HG03460 (cell line): ENCODE results near the gene CSDE1.

Experiments used
- ATAC-seq: cut with Tn5 transposase; IDR thresholded peaks from one replicate; pipeline ENCODE4 v1.9.1; 2021; ENCODE audit not compliant: unreplicated experiment

The CSDE1 gene

GRCh38 chr1:114668373-114668772 is 89.4 kb downstream of the CSDE1 start:
- no peak for ATAC-seq

- ATAC-seq = no peak
Observed at GRCh38 chr1:114666954-114667353, 90.8 kb downstream of the CSDE1 start.
